HG02678 (cell line): Measurements from ENCODE around the gene AQP1.
A peak's percentile ranks its signal among the peaks of the same experiment; 100 is the strongest.

Experiments
- ATAC-seq: cut with Tn5 transposase; IDR thresholded peaks from one replicate; pipeline ENCODE4 v1.9.1; 2021; ENCODE audit warnings: mild to moderate bottlenecking, moderate library complexity; ENCODE audit not compliant: unreplicated experiment

The AQP1 gene

GRCh38 chr7:30933124-30933974, 21.7 kb downstream of the AQP1 start:
- no peak for ATAC-seq

- ATAC-seq: no peak
Measured at GRCh38 chr7:30934225-30934624, 22.6 kb downstream of the AQP1 start.

GRCh38 chr7:30934732-30935568, 23.3 kb downstream of the AQP1 start:
- ATAC-seq: no peak

- no peak for ATAC-seq
Measured at GRCh38 chr7:30935569-30935877, 23.9 kb downstream of the AQP1 start.

- no peak for ATAC-seq
Measured at GRCh38 chr7:30936650-30937245, 25.1 kb downstream of the AQP1 start.

GRCh38 chr7:30937416-30937815, 25.8 kb downstream of the AQP1 start:
- no peak for ATAC-seq

GRCh38 chr7:30938435-30939316, 27.0 kb downstream of the AQP1 start:
- ATAC-seq: peak; percentile 83

- no peak for ATAC-seq
Measured at GRCh38 chr7:30941582-30942323, 30.1 kb downstream of the AQP1 start.

GRCh38 chr7:30950197-30950596, 38.5 kb downstream of the AQP1 start:
- no peak for ATAC-seq

- ATAC-seq: no peak
Measured at GRCh38 chr7:30954914-30955313, 43.3 kb downstream of the AQP1 start.

GRCh38 chr7:30956704-30957103, 45.1 kb downstream of the AQP1 start:
- ATAC-seq: no peak

GRCh38 chr7:30963842-30964241, 52.2 kb downstream of the AQP1 start, which contains the start of gene GHRHR:
TSS of gene GHRHR (plus strand) at chr7:30963953. CDS start at chr7:30964069, 116 bp downstream.
- ATAC-seq: no peak

- ATAC-seq: no peak
Measured at GRCh38 chr7:30965372-30965771, 53.7 kb downstream of the AQP1 start.

GRCh38 chr7:30965883-30966282, 54.2 kb downstream of the AQP1 start:
- ATAC-seq: no peak

- no peak for ATAC-seq
Measured at GRCh38 chr7:30968294-30968693, 56.6 kb downstream of the AQP1 start.

GRCh38 chr7:30968747-30969603, 57.3 kb downstream of the AQP1 start:
- no peak for ATAC-seq

GRCh38 chr7:30969604-30969970, 57.9 kb downstream of the AQP1 start:
- no peak for ATAC-seq

GRCh38 chr7:30970074-30970473, 58.4 kb downstream of the AQP1 start:
- no peak for ATAC-seq

GRCh38 chr7:30970594-30971094, 59.0 kb downstream of the AQP1 start:
- ATAC-seq: no peak
